ENCODE results near the gene DCAF6.

DCAF6 gene

GRCh38 chr1:168065506-168065905, 129.0 kb downstream of the DCAF6 start:
- no peak for TF ChIP-seq CTCF (conservative IDR thresholded peaks at IDR 0.05; ENCODE audit: low read depth, low read length)
- H3K4me3 ChIP-seq (IDR thresholded peaks at IDR 0.05; ENCODE audit: insufficient read depth, low read depth, low read length), result no peak overlapping the region
- no peak overlapping the region for H3K27ac ChIP-seq
- H4K20me1 ChIP-seq (ENCODE audit: insufficient read depth), result no peaks in the 10 kb centered on the region
- H3K27me3 ChIP-seq (ENCODE audit: insufficient read depth, low read depth), result no peaks in the 10 kb centered on the region
- no peak overlapping the region for H2AFZ ChIP-seq (ENCODE audit: low read depth)
- no peaks in the 10 kb centered on the region for H3K36me3 ChIP-seq (ENCODE audit: insufficient read depth)
- H3K79me2 ChIP-seq (ENCODE audit: insufficient read depth, low read depth), result no peaks in the 10 kb centered on the region
- H3K9ac ChIP-seq, result no peak overlapping the region
- no peak overlapping the region for H3K4me2 ChIP-seq
- H3K4me1 ChIP-seq (ENCODE audit: low read depth, poor library complexity, severe bottlenecking), result no peaks in the 10 kb centered on the region

GRCh38 chr1:168069384-168069783, 132.9 kb downstream of the DCAF6 start:
- Histone ChIP-seq H3K79me2 (ENCODE audit: insufficient read depth, low read depth) (no peaks in the 10 kb centered on the region), H3K27me3 (ENCODE audit: insufficient read depth, low read depth) (no peaks in the 10 kb centered on the region), H4K20me1 (ENCODE audit: insufficient read depth) (no peaks in the 10 kb centered on the region), H3K4me1 (ENCODE audit: low read depth, poor library complexity, severe bottlenecking) (no peaks in the 10 kb centered on the region), H3K27ac (no peak overlapping the region), H3K4me3 (IDR thresholded peaks at IDR 0.05; ENCODE audit: insufficient read depth, low read depth, low read length) (no peak overlapping the region), H3K36me3 (ENCODE audit: insufficient read depth) (no peaks in the 10 kb centered on the region), H3K4me2 (no peak overlapping the region), H2AFZ (ENCODE audit: low read depth) (no peak overlapping the region), H3K9ac (no peak overlapping the region)
- TF ChIP-seq CTCF (conservative IDR thresholded peaks at IDR 0.05; ENCODE audit: low read depth, low read length), result no peak

GRCh38 chr1:168079761-168080160, 143.3 kb downstream of the DCAF6 start:
- Histone ChIP-seq H3K27ac (no peak overlapping the region), H3K27me3 (ENCODE audit: insufficient read depth, low read depth) (no peaks in the 10 kb centered on the region), H3K36me3 (ENCODE audit: insufficient read depth) (no peaks in the 10 kb centered on the region), H2AFZ (ENCODE audit: low read depth) (no peak overlapping the region), H3K4me2 (no peak overlapping the region), H4K20me1 (ENCODE audit: insufficient read depth) (no peaks in the 10 kb centered on the region), H3K79me2 (ENCODE audit: insufficient read depth, low read depth) (no peaks in the 10 kb centered on the region), H3K4me3 (IDR thresholded peaks at IDR 0.05; ENCODE audit: insufficient read depth, low read depth, low read length) (no peak overlapping the region), H3K4me1 (ENCODE audit: low read depth, poor library complexity, severe bottlenecking) (peaks cover 30% of the 10 kb centered on the region), H3K9ac (no peak overlapping the region)
- no peak for TF ChIP-seq CTCF (conservative IDR thresholded peaks at IDR 0.05; ENCODE audit: low read depth, low read length)

- Histone ChIP-seq H3K4me2 (no peak overlapping the region; the same call in 1 of the 2 replicates), H4K20me1 (ENCODE audit: insufficient read depth) (no peaks in the 10 kb centered on the region), H3K27me3 (ENCODE audit: insufficient read depth, low read depth) (no peaks in the 10 kb centered on the region), H3K27ac (no peak overlapping the region), H3K4me3 (IDR thresholded peaks at IDR 0.05; ENCODE audit: insufficient read depth, low read depth, low read length) (no peak overlapping the region), H3K9ac (no peak overlapping the region), H3K36me3 (ENCODE audit: insufficient read depth) (no peaks in the 10 kb centered on the region), H2AFZ (ENCODE audit: low read depth) (no peak overlapping the region), H3K4me1 (ENCODE audit: low read depth, poor library complexity, severe bottlenecking) (peaks cover 30% of the 10 kb centered on the region), H3K79me2 (ENCODE audit: insufficient read depth, low read depth) (no peaks in the 10 kb centered on the region)
- no peak for TF ChIP-seq CTCF (conservative IDR thresholded peaks at IDR 0.05; ENCODE audit: low read depth, low read length)
Observed at GRCh38 chr1:168081373-168082007, 145.0 kb downstream of the DCAF6 start.

Measured in KMS-11 (cell line).